Nephron progenitor cell (in vitro differentiated cells): ENCODE results near the gene TPRX2.

Source experiments
- DNase-seq: peaks from one replicate; pipeline ENCODE4 v3.0.0; 2021
- H3K27ac Mint-ChIP-seq: 2 replicates; pipeline ENCODE4 v1.8.0; 2021; ENCODE audit warnings: mild to moderate bottlenecking, moderate library complexity, mixed read lengths
- H3K27me3 Mint-ChIP-seq: 2 replicates; pipeline ENCODE4 v1.8.0; 2021; ENCODE audit warnings: mild to moderate bottlenecking, low read depth, mixed read lengths; ENCODE audit not compliant: poor library complexity
- H3K36me3 Mint-ChIP-seq: 2 replicates; pipeline ENCODE4 v1.8.0; 2021; ENCODE audit warnings: low read depth, mixed read lengths
- H3K4me1 Mint-ChIP-seq: 2 replicates; pipeline ENCODE4 v1.8.0; 2021; ENCODE audit warnings: mixed read lengths
- H3K4me3 Mint-ChIP-seq: 2 replicates; pipeline ENCODE4 v1.8.0; 2021; ENCODE audit warnings: mild to moderate bottlenecking, moderate library complexity, mixed read lengths
- H3K9me3 Mint-ChIP-seq: 2 replicates; pipeline ENCODE4 v1.8.0; 2021; ENCODE audit warnings: mild to moderate bottlenecking, moderate library complexity, mixed read lengths
- TF ChIP-seq, protein P1 (sequence below): fragments of 200-600 bp; sonication (generic); IDR thresholded peaks from 2 replicates; pipeline ENCODE4 v1.5.0; 2021; ENCODE audit warnings: antibody characterized with exemption

The TPRX2 gene

DNA sequence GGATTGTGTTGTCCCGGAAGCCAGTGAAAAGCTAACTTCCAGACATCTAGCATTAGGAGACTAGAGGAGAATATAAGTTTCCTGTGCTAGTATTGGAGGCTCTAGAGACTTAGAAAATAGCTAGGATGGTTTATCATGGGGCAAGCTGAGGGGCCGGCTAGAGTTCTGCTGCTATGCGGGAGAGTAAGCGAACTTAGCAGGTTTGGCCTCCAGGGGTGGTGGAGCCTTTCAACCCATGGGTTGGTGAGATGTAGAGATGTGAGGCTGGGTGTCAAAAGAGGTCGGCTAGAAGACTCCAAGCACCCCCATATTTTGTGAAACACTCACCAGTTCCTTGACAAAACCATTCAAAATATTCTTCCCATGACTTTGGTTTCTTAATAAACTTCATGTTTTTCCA, 22.7 kb downstream of the TPRX2 start:
- no peak overlapping the region for H3K4me3 Mint-ChIP-seq
- H3K27ac Mint-ChIP-seq = no peak overlapping the region
- DNase-seq = no peak
- H3K4me1 Mint-ChIP-seq = peaks cover 11% of the 10 kb centered on the region
- H3K9me3 Mint-ChIP-seq = peaks cover 4% of the 10 kb centered on the region
- H3K36me3 Mint-ChIP-seq = no peaks in the 10 kb centered on the region
- peaks cover 13% of the 10 kb centered on the region for H3K27me3 Mint-ChIP-seq
- TF ChIP-seq, protein P1, sequence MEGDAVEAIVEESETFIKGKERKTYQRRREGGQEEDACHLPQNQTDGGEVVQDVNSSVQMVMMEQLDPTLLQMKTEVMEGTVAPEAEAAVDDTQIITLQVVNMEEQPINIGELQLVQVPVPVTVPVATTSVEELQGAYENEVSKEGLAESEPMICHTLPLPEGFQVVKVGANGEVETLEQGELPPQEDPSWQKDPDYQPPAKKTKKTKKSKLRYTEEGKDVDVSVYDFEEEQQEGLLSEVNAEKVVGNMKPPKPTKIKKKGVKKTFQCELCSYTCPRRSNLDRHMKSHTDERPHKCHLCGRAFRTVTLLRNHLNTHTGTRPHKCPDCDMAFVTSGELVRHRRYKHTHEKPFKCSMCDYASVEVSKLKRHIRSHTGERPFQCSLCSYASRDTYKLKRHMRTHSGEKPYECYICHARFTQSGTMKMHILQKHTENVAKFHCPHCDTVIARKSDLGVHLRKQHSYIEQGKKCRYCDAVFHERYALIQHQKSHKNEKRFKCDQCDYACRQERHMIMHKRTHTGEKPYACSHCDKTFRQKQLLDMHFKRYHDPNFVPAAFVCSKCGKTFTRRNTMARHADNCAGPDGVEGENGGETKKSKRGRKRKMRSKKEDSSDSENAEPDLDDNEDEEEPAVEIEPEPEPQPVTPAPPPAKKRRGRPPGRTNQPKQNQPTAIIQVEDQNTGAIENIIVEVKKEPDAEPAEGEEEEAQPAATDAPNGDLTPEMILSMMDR = no peak

DNA sequence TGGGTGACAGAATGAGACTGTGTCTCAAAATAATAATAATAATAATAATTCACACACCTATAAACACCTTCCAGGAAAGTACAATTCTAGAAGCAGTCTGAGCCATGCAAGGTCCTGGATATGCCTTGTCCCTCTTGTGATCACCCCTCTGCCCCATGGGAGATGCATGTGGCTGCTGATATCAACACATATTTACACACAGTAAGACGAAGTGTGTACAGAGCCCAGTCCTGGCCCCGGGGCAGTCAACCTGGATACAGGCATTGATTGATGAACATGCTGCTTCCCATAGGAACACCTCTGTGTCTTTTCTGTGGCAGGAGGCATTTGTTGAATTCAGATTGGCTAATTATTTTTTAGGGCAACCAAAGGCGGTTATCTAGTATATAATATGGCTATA, 23.9 kb downstream of the TPRX2 start:
- H3K9me3 Mint-ChIP-seq = peaks cover 4% of the 10 kb centered on the region
- DNase-seq = no peak
- TF ChIP-seq, protein P1 = no peak
- H3K27ac Mint-ChIP-seq = no peak overlapping the region
- H3K36me3 Mint-ChIP-seq = no peaks in the 10 kb centered on the region
- no peak overlapping the region for H3K4me3 Mint-ChIP-seq
- H3K4me1 Mint-ChIP-seq = peaks cover 11% of the 10 kb centered on the region
- peaks cover 12% of the 10 kb centered on the region for H3K27me3 Mint-ChIP-seq

DNA sequence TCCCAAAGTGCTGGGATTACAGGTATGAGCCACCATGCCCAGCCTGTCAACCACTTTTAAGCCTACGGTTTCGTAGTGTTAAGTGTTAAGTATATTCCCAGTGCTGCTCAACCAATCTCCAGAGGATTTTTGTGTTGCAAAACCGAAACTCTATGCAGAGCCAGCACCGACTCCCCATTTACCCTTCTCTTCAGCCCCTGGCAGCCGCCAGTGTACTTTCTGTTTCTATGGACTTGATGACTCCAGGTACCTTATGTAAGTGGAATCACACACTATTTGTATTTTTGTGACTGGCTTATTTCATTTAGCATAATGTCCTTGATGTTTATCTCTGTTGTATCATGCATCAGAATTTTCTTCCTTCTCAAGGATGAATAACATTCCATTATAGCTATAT, 26.0 kb downstream of the TPRX2 start:
- TF ChIP-seq, protein P1 = no peak
- no peaks in the 10 kb centered on the region for H3K9me3 Mint-ChIP-seq
- H3K4me3 Mint-ChIP-seq = no peak overlapping the region
- no peak for DNase-seq
- peaks cover 9% of the 10 kb centered on the region for H3K27me3 Mint-ChIP-seq
- no peaks in the 10 kb centered on the region for H3K36me3 Mint-ChIP-seq
- peaks cover 11% of the 10 kb centered on the region for H3K4me1 Mint-ChIP-seq
- H3K27ac Mint-ChIP-seq = no peak overlapping the region

DNA sequence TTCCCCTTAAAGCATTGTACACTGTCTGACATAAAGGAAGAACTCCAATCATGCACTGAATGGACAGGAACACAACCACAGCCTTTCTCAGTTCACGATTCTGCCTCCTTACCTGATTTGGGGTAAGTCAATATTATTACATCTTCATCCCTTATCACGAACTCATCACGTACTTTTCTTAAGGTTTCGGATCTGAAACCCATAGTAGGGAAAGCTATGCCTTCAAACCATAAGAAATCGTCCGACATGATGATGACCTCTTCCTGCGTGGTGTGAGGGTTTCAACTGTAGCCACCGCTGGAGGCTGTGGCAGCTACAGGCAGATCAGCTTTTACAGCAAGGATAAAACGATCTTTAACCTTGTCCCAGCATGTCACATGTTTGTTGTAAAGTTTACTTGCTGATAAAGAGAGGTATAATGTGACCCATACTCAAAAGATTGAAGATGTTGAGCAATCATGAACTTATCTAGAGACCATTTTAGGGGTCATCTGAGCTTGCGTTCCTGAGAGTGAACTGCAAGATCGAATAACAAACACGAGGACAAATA, 27.1 kb downstream of the TPRX2 start, which contains the start of gene SULT2A1:
SULT2A1 (minus strand) TSS at position 306 of the 550 bp plus-strand sequence; CDS start at position 248, 58 bp downstream.
- no peak within 1 kb of the TSS for H3K4me3 Mint-ChIP-seq
- DNase-seq = no peak

DNA sequence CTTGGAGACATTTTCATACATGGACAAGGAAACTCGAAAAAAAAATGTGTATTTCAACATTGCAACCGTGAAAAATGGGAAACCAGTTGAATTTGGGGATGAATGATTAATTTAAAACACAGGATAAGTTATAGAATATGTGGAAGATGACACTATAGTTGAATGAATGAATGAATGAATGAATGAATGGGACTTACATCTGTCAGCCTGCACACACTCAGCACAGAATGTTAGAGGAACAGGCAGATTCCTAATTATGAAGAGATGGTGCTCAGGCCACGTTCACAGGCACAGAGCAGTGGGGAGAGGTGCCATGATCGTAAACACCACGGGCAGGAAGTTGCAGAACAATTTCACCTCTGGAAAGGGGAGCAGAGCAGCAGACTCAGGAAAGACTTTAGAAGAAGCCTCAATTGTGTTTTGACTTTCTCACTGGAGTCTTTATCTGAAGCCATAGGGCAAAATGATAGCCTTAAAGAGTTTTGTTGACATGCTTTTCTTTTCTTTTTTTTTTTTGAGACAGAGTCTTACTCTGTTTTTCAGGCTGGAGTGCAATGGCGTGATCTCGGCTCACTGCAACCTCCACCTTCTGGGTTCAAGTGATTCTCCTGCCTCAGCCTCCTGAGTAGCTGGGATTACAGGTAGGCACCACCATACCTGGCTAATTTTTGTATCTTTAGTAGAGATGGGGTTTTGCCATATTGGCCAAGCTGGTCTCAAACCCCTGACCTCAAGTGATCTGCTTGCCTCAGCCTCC, 32.0 kb downstream of the TPRX2 start:
- peaks cover 6% of the 10 kb centered on the region for H3K27me3 Mint-ChIP-seq
- DNase-seq = no peak

More for the DNA sequence above, 27.1 kb downstream of the TPRX2 start, which contains the start of gene SULT2A1:
- H3K27ac Mint-ChIP-seq = no peak within 1 kb of the TSS
- H3K27me3 Mint-ChIP-seq = peaks cover 12% of the 10 kb centered on the region
- peaks cover 19% of the 10 kb centered on the region for H3K4me1 Mint-ChIP-seq
- peaks cover 5% of the 10 kb centered on the region for H3K9me3 Mint-ChIP-seq
- no peaks in the 10 kb centered on the region for H3K36me3 Mint-ChIP-seq
- TF ChIP-seq, protein P1 = no peak

More for the DNA sequence above, 32.0 kb downstream of the TPRX2 start:
- no peaks in the 10 kb centered on the region for H3K36me3 Mint-ChIP-seq
- H3K9me3 Mint-ChIP-seq = peaks cover 25% of the 10 kb centered on the region
- H3K4me1 Mint-ChIP-seq = peaks cover 15% of the 10 kb centered on the region
- TF ChIP-seq, protein P1 = no peak
- H3K27ac Mint-ChIP-seq = no peak overlapping the region
- no peak overlapping the region for H3K4me3 Mint-ChIP-seq
